GM19372 (cell line): ENCODE results near the gene CCDC141.

Source experiments
- ATAC-seq: cut with Tn5 transposase; IDR thresholded peaks from one replicate; pipeline ENCODE4 v1.9.1; 2021; ENCODE audit warnings: mild to moderate bottlenecking, low read depth, moderate library complexity; ENCODE audit not compliant: unreplicated experiment

The CCDC141 gene

GRCh38 chr2:178874529-178875240, 175.3 kb downstream of the CCDC141 start:
- no peak for ATAC-seq

GRCh38 chr2:178873912-178874311, 176.0 kb downstream of the CCDC141 start:
- no peak for ATAC-seq

- no peak for ATAC-seq
Observed at GRCh38 chr2:178871536-178871935, 178.4 kb downstream of the CCDC141 start.

- no peak for ATAC-seq
Observed at GRCh38 chr2:178870703-178871102, 179.2 kb downstream of the CCDC141 start.

- no peak for ATAC-seq
Observed at GRCh38 chr2:178865999-178866398, 183.9 kb downstream of the CCDC141 start.

- ATAC-seq = no peak
Observed at GRCh38 chr2:178865146-178865936, 184.6 kb downstream of the CCDC141 start.

- ATAC-seq = no peak
Observed at GRCh38 chr2:178863856-178864620, 185.9 kb downstream of the CCDC141 start.

GRCh38 chr2:178863130-178863855, 186.6 kb downstream of the CCDC141 start:
- no peak for ATAC-seq

GRCh38 chr2:178860551-178860950, 189.4 kb downstream of the CCDC141 start:
- no peak for ATAC-seq

- ATAC-seq = no peak
Observed at GRCh38 chr2:178859730-178860129, 190.2 kb downstream of the CCDC141 start.

- no peak for ATAC-seq
Observed at GRCh38 chr2:178858896-178859625, 190.9 kb downstream of the CCDC141 start.

- ATAC-seq = no peak
Observed at GRCh38 chr2:178855151-178855550, 194.8 kb downstream of the CCDC141 start.

GRCh38 chr2:178848335-178848734, 201.6 kb downstream of the CCDC141 start:
- no peak for ATAC-seq

- no peak for ATAC-seq
Observed at GRCh38 chr2:178846458-178846802, 203.5 kb downstream of the CCDC141 start.

- no peak for ATAC-seq
Observed at GRCh38 chr2:178845566-178846457, 204.1 kb downstream of the CCDC141 start.

GRCh38 chr2:178844701-178845100, 205.2 kb downstream of the CCDC141 start:
- no peak for ATAC-seq

- no peak for ATAC-seq
Observed at GRCh38 chr2:178844269-178844668, 205.7 kb downstream of the CCDC141 start.

GRCh38 chr2:178843697-178844096, 206.2 kb downstream of the CCDC141 start:
- ATAC-seq = no peak

GRCh38 chr2:178836807-178837206, 213.1 kb downstream of the CCDC141 start:
- ATAC-seq = no peak
